HepG2 (cell line): ENCODE data around the gene DPCD.

Experiments
- AKAP8 ChIP-seq: sonication (generic); formaldehyde crosslinking; IDR thresholded peaks from 2 replicates; pipeline ENCODE4 v1.5.1; 2020; ENCODE audit warnings: mild to moderate bottlenecking, missing genetic modification reagents
- EP300 ChIP-seq, 3 experiments: sonication (generic) in 1 of 3; formaldehyde crosslinking in 1 of 3; IDR thresholded peaks; 2 replicates each; pipeline versions ENCODE4 v1.5.1 to v1.6.1; 2011 to 2020; ENCODE audit warnings: low read depth in 2 of 3, low read length in 2 of 3, borderline replicate concordance in 1 of 3, improper control_type of control experiment in 1 of 3, mild to moderate bottlenecking in 1 of 3, missing genetic modification reagents in 1 of 3, moderate library complexity in 1 of 3
- ESRRA ChIP-seq: sonication (generic); formaldehyde crosslinking; IDR thresholded peaks from 2 replicates; pipeline ENCODE4 v1.5.1; 2020; ENCODE audit warnings: mild to moderate bottlenecking, low read depth, missing genetic modification reagents
- TAF1 ChIP-seq: sonication (generic); formaldehyde crosslinking; IDR thresholded peaks from 2 replicates; pipeline ENCODE4 v1.4.0; 2020; ENCODE audit warnings: missing genetic modification reagents
- THAP9 ChIP-seq: sonication (generic); formaldehyde crosslinking; IDR thresholded peaks from 2 replicates; pipeline ENCODE4; 2020; ENCODE audit warnings: missing genetic modification reagents, mild to moderate bottlenecking, borderline replicate concordance
- ZNF234 ChIP-seq: sonication (generic); formaldehyde crosslinking; conservative IDR thresholded peaks from 2 replicates; pipeline ENCODE4 v1.5.1; 2020; ENCODE audit warnings: mild to moderate bottlenecking, missing genetic modification reagents
- TF ChIP-seq, protein P1 (sequence below): sonication (generic); formaldehyde crosslinking; IDR thresholded peaks from 2 replicates; pipeline ENCODE4 v1.8.1; 2023; ENCODE audit warnings: mild to moderate bottlenecking, missing genetic modification reagents, borderline replicate concordance
- TF ChIP-seq, protein P2 (sequence below): sonication (generic); formaldehyde crosslinking; IDR thresholded peaks from 2 replicates; pipeline ENCODE4 v1.5.0; 2020; ENCODE audit warnings: mild to moderate bottlenecking, missing genetic modification reagents, moderate library complexity

DNA sequence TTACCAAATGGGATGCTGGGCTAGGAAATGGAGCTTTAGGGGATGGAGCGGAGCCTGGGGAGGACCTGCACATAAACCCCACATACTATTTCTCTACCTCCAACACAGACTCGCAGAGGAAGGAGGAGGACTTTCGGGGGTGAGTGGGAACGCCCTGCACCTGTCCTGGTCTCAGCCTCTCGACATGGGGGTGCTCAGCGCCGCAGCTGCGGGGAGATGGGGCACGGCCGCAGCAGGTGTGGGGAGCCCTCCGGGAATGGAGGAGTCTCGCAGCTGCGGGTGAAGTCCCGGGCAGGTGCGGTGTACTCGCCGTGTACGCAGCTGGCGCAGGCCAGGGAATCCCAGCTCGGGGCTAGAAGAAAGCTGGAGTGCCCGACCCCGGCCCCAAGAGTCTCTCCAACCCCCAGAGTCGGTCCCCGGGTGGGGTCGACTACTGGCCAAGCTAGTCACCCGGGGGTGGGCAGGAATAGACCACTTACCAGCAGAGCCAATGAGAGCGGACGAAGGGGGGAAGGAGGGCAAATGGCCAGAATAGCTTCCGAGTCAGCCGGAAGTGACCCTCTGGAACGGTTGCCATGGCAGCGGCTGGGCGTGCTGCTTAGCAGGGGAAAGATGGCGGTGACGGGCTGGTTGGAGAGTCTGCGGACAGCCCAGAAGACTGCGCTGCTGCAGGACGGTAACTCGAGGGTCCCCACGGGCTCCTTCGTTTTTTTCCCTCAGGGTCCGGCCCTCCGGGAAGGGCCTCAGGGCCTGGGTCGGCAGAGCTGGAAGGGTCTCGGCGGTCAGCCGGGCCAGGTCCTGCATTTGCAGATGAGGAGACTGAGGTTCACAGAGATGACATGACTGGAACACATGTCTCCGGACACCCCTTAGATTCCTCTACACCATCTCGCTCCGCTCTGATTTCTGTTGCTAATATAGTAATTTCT, at the start of gene DPCD, which contains the start of gene POLL:
- TF ChIP-seq, protein P1, sequence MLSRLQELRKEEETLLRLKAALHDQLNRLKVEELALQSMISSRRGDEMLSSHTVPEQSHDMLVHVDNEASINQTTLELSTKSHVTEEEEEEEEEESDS (CRISPR knock-in tag) = no peak
- TF ChIP-seq, protein P2, sequence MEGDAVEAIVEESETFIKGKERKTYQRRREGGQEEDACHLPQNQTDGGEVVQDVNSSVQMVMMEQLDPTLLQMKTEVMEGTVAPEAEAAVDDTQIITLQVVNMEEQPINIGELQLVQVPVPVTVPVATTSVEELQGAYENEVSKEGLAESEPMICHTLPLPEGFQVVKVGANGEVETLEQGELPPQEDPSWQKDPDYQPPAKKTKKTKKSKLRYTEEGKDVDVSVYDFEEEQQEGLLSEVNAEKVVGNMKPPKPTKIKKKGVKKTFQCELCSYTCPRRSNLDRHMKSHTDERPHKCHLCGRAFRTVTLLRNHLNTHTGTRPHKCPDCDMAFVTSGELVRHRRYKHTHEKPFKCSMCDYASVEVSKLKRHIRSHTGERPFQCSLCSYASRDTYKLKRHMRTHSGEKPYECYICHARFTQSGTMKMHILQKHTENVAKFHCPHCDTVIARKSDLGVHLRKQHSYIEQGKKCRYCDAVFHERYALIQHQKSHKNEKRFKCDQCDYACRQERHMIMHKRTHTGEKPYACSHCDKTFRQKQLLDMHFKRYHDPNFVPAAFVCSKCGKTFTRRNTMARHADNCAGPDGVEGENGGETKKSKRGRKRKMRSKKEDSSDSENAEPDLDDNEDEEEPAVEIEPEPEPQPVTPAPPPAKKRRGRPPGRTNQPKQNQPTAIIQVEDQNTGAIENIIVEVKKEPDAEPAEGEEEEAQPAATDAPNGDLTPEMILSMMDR = no peak
- TF ChIP-seq THAP9 (CRISPR knock-in tag) (0 out of 2 replicates have a peak, but pooled peaks have one; percentile 61), ESRRA (CRISPR knock-in tag) (0 out of 2 replicates have a peak, but pooled peaks have one; percentile 31), TAF1 (peak; percentile 72; the same call in 1 of the 2 replicates), ZNF234 (CRISPR knock-in tag) (no peak), EP300 (IDR thresholded peaks at IDR 0.05; ENCODE audit: low read depth in 2 of 2, low read length in 2 of 2) (no peak), EP300 (CRISPR knock-in tag; IDR thresholded peaks at IDR 0.05; ENCODE audit: borderline replicate concordance) (no peak), AKAP8 (no peak)
